IMR-90 (cell line): ENCODE data around the gene DNAJC25. TPM values are rescaled to one million over a fixed set of nuclear protein-coding genes. Genes with fewer than 3 reads are reported as not detected.

Experiments
- ATAC-seq: fragments of 200-7000 bp; cut with Tn5 transposase; 2 replicates; pipeline ENCODE4 v1.9.1; 2020; ENCODE audit warnings: low read depth, mild to moderate bottlenecking, moderate library complexity
- BruUV-seq: library from RNA; stranded (reverse); fragments of 400-500 nt; replicated peaks from 2 replicates; lab custom pipeline; 2021; lab: Mats Ljungman, UMichigan
- CTCF ChIA-PET: fragments of 300-600 bp; formaldehyde crosslinking; extraction: SDS; loops from one replicate; lab custom pipeline; 2021; ENCODE audit warnings: antibody characterized with exemption; lab: Yijun Ruan, JAX
- POLR2A ChIA-PET: fragments of 300-600 bp; sonication (Branson Sonifier 250); formaldehyde crosslinking; loops from one replicate; lab custom pipeline; 2022; ENCODE audit warnings: antibody characterized with exemption; ENCODE audit not compliant: unreplicated experiment; lab: Charles Lee
- DNase-seq: peaks from one replicate; pipeline ENCODE4 v3.0.0; 2013
- H2AFZ ChIP-seq: replicated peaks from 2 replicates; pipeline ENCODE3; 2013; ENCODE audit warnings: low read length, mild to moderate bottlenecking; ENCODE audit not compliant: poor library complexity
- H2AK5ac ChIP-seq: 2 replicates; pipeline ENCODE4 v1.6.1; 2013; ENCODE audit warnings: low read depth, low read length, inconsistent platforms
- H2AK9ac ChIP-seq: replicated peaks from 2 replicates; pipeline ENCODE3; 2013; ENCODE audit warnings: mild to moderate bottlenecking, low read depth, low read length, moderate library complexity; ENCODE audit not compliant: poor library complexity
- H2BK120ac ChIP-seq: 2 replicates; pipeline ENCODE4 v1.6.1; 2013; ENCODE audit warnings: low read depth, low read length, inconsistent platforms
- H2BK15ac ChIP-seq: 3 replicates; pipeline ENCODE4 v1.6.1; 2013; ENCODE audit warnings: low read depth, low read length, inconsistent platforms
- H2BK20ac ChIP-seq: 2 replicates; pipeline ENCODE4 v1.6.1; 2013; ENCODE audit warnings: low read depth, mild to moderate bottlenecking, inconsistent platforms, low read length, moderate library complexity
- H2BK5ac ChIP-seq: 2 replicates; pipeline ENCODE4 v1.6.1; 2013; ENCODE audit warnings: mild to moderate bottlenecking, low read depth, low read length, inconsistent platforms; ENCODE audit not compliant: poor library complexity, severe bottlenecking
- H3K14ac ChIP-seq: replicated peaks from 2 replicates; pipeline ENCODE4 v1.6.1; 2013; ENCODE audit warnings: low read depth, low read length, inconsistent platforms
- H3K18ac ChIP-seq: 2 replicates; pipeline ENCODE4 v1.6.1; 2013; ENCODE audit warnings: low read depth, low read length, control low read depth
- H3K23ac ChIP-seq: 2 replicates; pipeline ENCODE4 v1.6.1; 2013; ENCODE audit warnings: low read depth, low read length, inconsistent platforms
- H3K27ac ChIP-seq: 2 replicates; pipeline ENCODE4 v1.5.1; 2013; ENCODE audit warnings: mild to moderate bottlenecking, control low read depth, low read length; ENCODE audit not compliant: insufficient read depth
- H3K27me3 ChIP-seq: 2 replicates; pipeline ENCODE4 v1.6.1; 2013; ENCODE audit warnings: low read length; ENCODE audit not compliant: control insufficient read depth, insufficient read depth
- H3K36me3 ChIP-seq: 2 replicates; pipeline ENCODE4 v1.6.1; 2013; ENCODE audit warnings: low read length, mixed read lengths; ENCODE audit not compliant: control insufficient read depth, insufficient read depth
- H3K4ac ChIP-seq: 2 replicates; pipeline ENCODE4 v1.6.1; 2013; ENCODE audit warnings: low read depth, low read length, inconsistent platforms
- H3K4me1 ChIP-seq: 2 replicates; pipeline ENCODE4 v1.6.1; 2013; ENCODE audit warnings: low read length, mixed read lengths; ENCODE audit not compliant: control insufficient read depth, insufficient read depth
- H3K4me2 ChIP-seq: 2 replicates; pipeline ENCODE4 v1.6.1; 2013; ENCODE audit warnings: low read depth, mild to moderate bottlenecking, control low read depth, low read length, moderate library complexity
- H3K4me3 ChIP-seq: 2 replicates; pipeline ENCODE4 v1.5.1; 2013; ENCODE audit warnings: low read depth, mild to moderate bottlenecking, control low read depth, low read length, moderate library complexity; ENCODE audit not compliant: insufficient read depth
- H3K56ac ChIP-seq: 2 replicates; pipeline ENCODE4 v1.6.1; 2013; ENCODE audit warnings: low read length, inconsistent platforms; ENCODE audit not compliant: insufficient read depth; ENCODE audit errors: extremely low read depth
- H3K79me1 ChIP-seq, 2 experiments: 2 replicates each; pipeline ENCODE4 v1.6.1; 2013; ENCODE audit warnings: low read length in 2 of 2, inconsistent platforms in 1 of 2, low read depth in 1 of 2
- H3K9ac ChIP-seq: 2 replicates; pipeline ENCODE4 v1.6.1; 2013; ENCODE audit warnings: low read depth, low read length, control low read depth
- H3K9me1 ChIP-seq: 2 replicates; pipeline ENCODE4 v1.6.1; 2013; ENCODE audit warnings: low read length, inconsistent platforms; ENCODE audit not compliant: insufficient read depth
- H3K9me3 ChIP-seq: 2 replicates; pipeline ENCODE4 v1.6.1; 2013; ENCODE audit warnings: low read length; ENCODE audit not compliant: control insufficient read depth, insufficient read depth
- H4K20me1 ChIP-seq: 2 replicates; pipeline ENCODE4 v1.6.1; 2013; ENCODE audit warnings: low read length, inconsistent platforms; ENCODE audit not compliant: insufficient read depth
- H4K5ac ChIP-seq: 2 replicates; pipeline ENCODE4 v1.6.1; 2013; ENCODE audit warnings: mild to moderate bottlenecking, low read depth, low read length, control low read depth
- H4K8ac ChIP-seq, 2 experiments: 2 replicates each; pipeline ENCODE4 v1.6.1; 2013; ENCODE audit warnings: low read depth in 2 of 2, low read length in 2 of 2, control low read depth in 1 of 2, inconsistent platforms in 1 of 2
- H4K91ac ChIP-seq: 2 replicates; pipeline ENCODE4 v1.6.1; 2013; ENCODE audit warnings: low read depth, low read length, inconsistent platforms; ENCODE audit not compliant: insufficient read depth
- BHLHE40 ChIP-seq: fragments of 150-350 bp; IDR thresholded peaks from 2 replicates; pipeline ENCODE4 v1.6.1; 2016; ENCODE audit warnings: mild to moderate bottlenecking, low read depth, low read length
- CEBPB ChIP-seq: IDR thresholded peaks from 2 replicates; pipeline ENCODE4 v1.6.1; 2012; ENCODE audit warnings: low read depth, low read length, improper control_type of control experiment
- CHD1 ChIP-seq: IDR thresholded peaks from 2 replicates; pipeline ENCODE4 v1.6.1; 2012; ENCODE audit warnings: low read depth, low read length, improper control_type of control experiment
- CTCF ChIP-seq: conservative IDR thresholded peaks from 2 replicates; pipeline ENCODE4 v1.5.1; 2012; ENCODE audit warnings: mild to moderate bottlenecking, low read depth, low read length, improper control_type of control experiment
- ELK1 ChIP-seq: fragments of 150-350 bp; IDR thresholded peaks from 2 replicates; pipeline ENCODE4 v1.6.1; 2016; ENCODE audit warnings: low read depth, mild to moderate bottlenecking, low read length, moderate library complexity, borderline replicate concordance
- FOS ChIP-seq: fragments of 150-350 bp; IDR thresholded peaks from 2 replicates; pipeline ENCODE4 v1.6.1; 2016; ENCODE audit warnings: low read depth, low read length
- MAFK ChIP-seq: IDR thresholded peaks from 2 replicates; pipeline ENCODE4 v1.6.1; 2012; ENCODE audit warnings: low read depth, low read length, improper control_type of control experiment
- MAZ ChIP-seq: IDR thresholded peaks from 2 replicates; pipeline ENCODE4 v1.6.1; 2012; ENCODE audit warnings: low read depth, mild to moderate bottlenecking, low read length, improper control_type of control experiment, moderate library complexity, borderline replicate concordance
- MXI1 ChIP-seq: IDR thresholded peaks from 2 replicates; pipeline ENCODE4 v1.6.1; 2012; ENCODE audit warnings: low read depth, mild to moderate bottlenecking, low read length, moderate library complexity, borderline replicate concordance
- NFE2L2 ChIP-seq: fragments of 150-350 bp; IDR thresholded peaks from 2 replicates; pipeline ENCODE4 v1.6.1; 2016; ENCODE audit warnings: low read depth, mild to moderate bottlenecking, low read length
- POLR2A ChIP-seq: IDR thresholded peaks from 2 replicates; pipeline ENCODE4 v1.6.1; 2012; ENCODE audit warnings: mild to moderate bottlenecking, low read depth, low read length
- RAD21 ChIP-seq: IDR thresholded peaks from 2 replicates; pipeline ENCODE4 v1.6.1; 2012; ENCODE audit warnings: low read length, improper control_type of control experiment
- RCOR1 ChIP-seq: IDR thresholded peaks from 2 replicates; pipeline ENCODE4 v1.6.1; 2012; ENCODE audit warnings: mild to moderate bottlenecking, low read length, improper control_type of control experiment; ENCODE audit not compliant: insufficient replicate concordance
- RFX5 ChIP-seq: IDR thresholded peaks from 2 replicates; pipeline ENCODE4 v1.8.0; 2012; ENCODE audit warnings: low read depth, mild to moderate bottlenecking, low read length, moderate library complexity
- SMC3 ChIP-seq: fragments of 150-350 bp; IDR thresholded peaks from 2 replicates; pipeline ENCODE4 v1.6.1; 2016; ENCODE audit warnings: low read depth, mild to moderate bottlenecking, antibody characterized with exemption, low read length, moderate library complexity
- USF2 ChIP-seq: fragments of 150-350 bp; IDR thresholded peaks from 2 replicates; pipeline ENCODE4 v1.6.1; 2017; ENCODE audit warnings: mild to moderate bottlenecking, antibody characterized with exemption, low read length, low read depth
- WGBS, 2 experiments: methylation state at CpG; one replicate each; pipeline versions ENCODE4 v1.1.5 to v1.1.7; 2013; ENCODE audit warnings: missing lambda C conversion rate in 2 of 2; ENCODE audit not compliant: insufficient read length in 1 of 2; ENCODE audit errors: extremely low coverage in 2 of 2; 5-methylcytosine and 5-hydroxymethylcytosine counted together
- dilution Hi-C: fragments of 300-500 bp; cut with HindIII; formaldehyde crosslinking; loops from one replicate; pipeline ENCODE4 v1.14.3; 2018; ENCODE audit warnings: low sequenced_read_pairs; ENCODE audit not compliant: unreplicated experiment
- in situ Hi-C: fragments of 300-500 bp; cut with MboI; formaldehyde crosslinking; loops from 3 replicates; pipeline ENCODE4 v1.14.3; 2019; ENCODE audit warnings: low sequenced_read_pairs, inconsistent platforms, mixed read lengths
- intact Hi-C: fragments of 100-400 bp; cut with micrococcal nuclease; formaldehyde crosslinking; loops from 2 replicates; pipeline ENCODE4 v1.10.0; 2022
- polyA plus RNA-seq, 3 experiments: library from polyadenylated mRNA; depleted of rRNA; stranded (reverse); fragments of >200 nt; gene quantifications; 2 replicates each; pipeline ENCODE4 v1.2.3, GENCODE V29; 2012; ENCODE audit warnings: low replicate concordance in 1 of 3
- total RNA-seq: library from RNA; depleted of rRNA; stranded (reverse); fragments of >200 nt; gene quantifications from 2 replicates; pipeline ENCODE4 v1.2.3, GENCODE V29; 2012

The DNAJC25 gene
- total and polyA plus RNA-seq, 2 of the 4 experiments (the other 2 are of a cell fraction): 3.2 to 6.6 TPM

- CTCF ChIA-PET: interaction anchor here (0.9 to 1.4 kb wide), 2 partner anchors 12 to 17 kb away, joined by 3 to 4 read pairs; partner anchors contain the start of gene GNG10
- no peak for ATAC-seq
Measured at GRCh38 chr9:111649016-111649415, 17.9 kb downstream of the DNAJC25 start.

More at GRCh38 chr9:111649016-111649415, 17.9 kb downstream of the DNAJC25 start:
- no peaks in the 10 kb centered on the region for H3K4me1 ChIP-seq
- in situ Hi-C loops: no loop called here
- dilution Hi-C loops: no loop called here
- H3K9me3 ChIP-seq: no peaks in the 10 kb centered on the region
- H3K14ac ChIP-seq: no peak overlapping the region
- H2BK15ac ChIP-seq: no peak overlapping the region
- no peak overlapping the region for H3K23ac ChIP-seq
- H3K18ac ChIP-seq: no peak overlapping the region
- no CpG with 5 or more reads among the region's 4 CpGs for whole genome bisulfite sequencing, 2 experiments
- H4K20me1 ChIP-seq: peaks cover 6% of the 10 kb centered on the region; the same call in 1 of the 2 replicates
- no peak overlapping the region for H3K4ac ChIP-seq
- no TSS peak for BruUV-seq
- no peaks in the 10 kb centered on the region for H3K27me3 ChIP-seq
- no peak overlapping the region for H4K5ac ChIP-seq
- H4K91ac ChIP-seq: no peak overlapping the region
- no peak overlapping the region for H2AK5ac ChIP-seq
- no peak for TF ChIP-seq NFE2L2
- TF ChIP-seq FOS: no peak
- TF ChIP-seq MAFK: no peak
- TF ChIP-seq MAZ: no peak
- TF ChIP-seq USF2: no peak
- no peak for TF ChIP-seq ELK1
- no peak for TF ChIP-seq CHD1
- TF ChIP-seq RFX5: no peak
- no peak for TF ChIP-seq MXI1
- no peak for TF ChIP-seq RAD21
- no peak for TF ChIP-seq CTCF
- no peak for TF ChIP-seq SMC3
- no peak for TF ChIP-seq BHLHE40
- TF ChIP-seq CEBPB: no peak
- TF ChIP-seq POLR2A: no peak
- TF ChIP-seq RCOR1: no peak
- H3K9me1 ChIP-seq: peaks cover 3% of the 10 kb centered on the region; the same call in 1 of the 2 replicates
- no peak for DNase-seq
- no peak overlapping the region for H2BK20ac ChIP-seq
- no peak overlapping the region for H2BK120ac ChIP-seq
- no peak overlapping the region for H3K4me2 ChIP-seq
- no peak overlapping the region for H2BK5ac ChIP-seq
- H2AFZ ChIP-seq: no peak overlapping the region
- no peak overlapping the region for H2AK9ac ChIP-seq
- intact Hi-C loops: no loop called here
- no peak overlapping the region for H4K8ac ChIP-seq
- POLR2A ChIA-PET: no interaction called here
- no peak overlapping the region for H3K9ac ChIP-seq
- no peak overlapping the region for H3K56ac ChIP-seq
- no peak overlapping the region; the same call in 1 of the 2 replicates for H3K27ac ChIP-seq
- H3K36me3 ChIP-seq: peaks cover 24% of the 10 kb centered on the region
- peaks cover 18 to 38% of the 10 kb centered on the region in 2 experiments for H3K79me1 ChIP-seq
- no peak overlapping the region for H3K4me3 ChIP-seq
